ENCODE data around the gene APPBP2.

GRCh38 chr17:60445144-60445543, 80.9 kb downstream of the APPBP2 start:
- no peak for TF ChIP-seq POLR2A (IDR thresholded peaks at IDR 0.05; ENCODE audit: low read depth)
- no peak for TF ChIP-seq CTCF (IDR thresholded peaks at IDR 0.05)
- no peak for TF ChIP-seq EP300 (IDR thresholded peaks at IDR 0.05)

Data from esophagus muscularis mucosa (tissue), 4 donors.